ENCODE data around the gene RAB35. TPM values are rescaled to one million over a fixed set of nuclear protein-coding genes. Genes with fewer than 3 reads are reported as not detected.

Gene RAB35
- total RNA-seq, 1 experiment from 2014 or later: 68.2 TPM

GRCh38 chr12:120093336-120093591 lies 23.3 kb downstream of the RAB35 start:
- H3K27ac Mint-ChIP-seq (ENCODE audit: unreplicated experiment): no peak overlapping the region
- H3K9me3 Mint-ChIP-seq (ENCODE audit: low read depth, unreplicated experiment): no peaks in the 10 kb centered on the region
- no peak for DNase-seq
- no peak for TF ChIP-seq CTCF (IDR thresholded peaks at IDR 0.05; ENCODE audit: unreplicated experiment)
- H3K27me3 Mint-ChIP-seq (ENCODE audit: unreplicated experiment): no peaks in the 10 kb centered on the region
- no peak overlapping the region for H3K4me3 Mint-ChIP-seq (ENCODE audit: low read depth, unreplicated experiment)
- intact Hi-C loops (cut with micrococcal nuclease; ENCODE audit: unreplicated experiment): no loop called here
- BruUV-seq (replicated peaks): no TSS peak
- peaks cover 67% of the 10 kb centered on the region for H3K36me3 Mint-ChIP-seq (ENCODE audit: insufficient read depth, unreplicated experiment)
- no peaks in the 10 kb centered on the region for H3K4me1 Mint-ChIP-seq (ENCODE audit: low read depth, unreplicated experiment)
- CTCF ChIA-PET: no interaction called here

- intact Hi-C loops (cut with micrococcal nuclease; ENCODE audit: unreplicated experiment): no loop called here
- no peak overlapping the region for H3K27ac Mint-ChIP-seq (ENCODE audit: unreplicated experiment)
- BruUV-seq (replicated peaks): no TSS peak
- no peaks in the 10 kb centered on the region for H3K27me3 Mint-ChIP-seq (ENCODE audit: unreplicated experiment)
- no peak for TF ChIP-seq CTCF (IDR thresholded peaks at IDR 0.05; ENCODE audit: unreplicated experiment)
- DNase-seq: no peak
- H3K4me1 Mint-ChIP-seq (ENCODE audit: low read depth, unreplicated experiment): no peaks in the 10 kb centered on the region
- peaks cover 62% of the 10 kb centered on the region for H3K36me3 Mint-ChIP-seq (ENCODE audit: insufficient read depth, unreplicated experiment)
- no peaks in the 10 kb centered on the region for H3K9me3 Mint-ChIP-seq (ENCODE audit: low read depth, unreplicated experiment)
- CTCF ChIA-PET: no interaction called here
- no peak overlapping the region for H3K4me3 Mint-ChIP-seq (ENCODE audit: low read depth, unreplicated experiment)
These were observed 23.8 kb downstream of the RAB35 start for GRCh38 chr12:120092551-120093335.

GRCh38 chr12:120091371-120092090 lies 25.0 kb downstream of the RAB35 start:
- no peak overlapping the region for H3K27ac Mint-ChIP-seq (ENCODE audit: unreplicated experiment)
- no TSS peak for BruUV-seq (replicated peaks)
- CTCF ChIA-PET: no interaction called here

GRCh38 chr12:120090626-120091295 lies 25.8 kb downstream of the RAB35 start:
- H3K4me3 Mint-ChIP-seq (ENCODE audit: low read depth, unreplicated experiment): no peak overlapping the region
- no peak for TF ChIP-seq CTCF (IDR thresholded peaks at IDR 0.05; ENCODE audit: unreplicated experiment)
- BruUV-seq (replicated peaks): no TSS peak
- H3K4me1 Mint-ChIP-seq (ENCODE audit: low read depth, unreplicated experiment): peaks cover 15% of the 10 kb centered on the region
- no peaks in the 10 kb centered on the region for H3K9me3 Mint-ChIP-seq (ENCODE audit: low read depth, unreplicated experiment)
- CTCF ChIA-PET: no interaction called here
- H3K27me3 Mint-ChIP-seq (ENCODE audit: unreplicated experiment): no peaks in the 10 kb centered on the region
- no peak for DNase-seq
- H3K27ac Mint-ChIP-seq (ENCODE audit: unreplicated experiment): no peak overlapping the region
- peaks cover 57% of the 10 kb centered on the region for H3K36me3 Mint-ChIP-seq (ENCODE audit: insufficient read depth, unreplicated experiment)
- intact Hi-C loops (cut with micrococcal nuclease; ENCODE audit: unreplicated experiment): no loop called here

More at GRCh38 chr12:120091371-120092090, 25.0 kb downstream of the RAB35 start:
- TF ChIP-seq CTCF (IDR thresholded peaks at IDR 0.05; ENCODE audit: unreplicated experiment): no peak
- Mint-ChIP-seq H3K36me3 (ENCODE audit: insufficient read depth, unreplicated experiment) (peaks cover 64% of the 10 kb centered on the region), H3K4me3 (ENCODE audit: low read depth, unreplicated experiment) (no peak overlapping the region), H3K4me1 (ENCODE audit: low read depth, unreplicated experiment) (peaks cover 12% of the 10 kb centered on the region), H3K27me3 (ENCODE audit: unreplicated experiment) (no peaks in the 10 kb centered on the region), H3K9me3 (ENCODE audit: low read depth, unreplicated experiment) (no peaks in the 10 kb centered on the region)
- no peak for DNase-seq
- intact Hi-C loops (cut with micrococcal nuclease; ENCODE audit: unreplicated experiment): no loop called here
